ENCODE data around the gene CCL5. TPM values are rescaled to one million over a fixed set of nuclear protein-coding genes. Genes with fewer than 3 reads are reported as not detected.

CCL5 gene
- polyA plus RNA-seq, 1 donor from 2014 or later: not detected

GRCh38 chr17:35912339-35912912, 32.3 kb upstream of the CCL5 start:
- Histone ChIP-seq H2AFZ (ENCODE audit: low read depth, low read length) (no peak overlapping the region), H3K27me3 (ENCODE audit: insufficient read depth, low read depth, low read length) (no peaks in the 10 kb centered on the region), H3K4me2 (ENCODE audit: low read length) (no peak overlapping the region), H3K36me3 (ENCODE audit: insufficient read depth, low read length) (no peaks in the 10 kb centered on the region), H3K4me3 (ENCODE audit: low read length) (no peak overlapping the region), H3K9ac (ENCODE audit: low read length) (no peak overlapping the region), H3K9me3 (ENCODE audit: low read length) (no peaks in the 10 kb centered on the region), H3K9me2 (ENCODE audit: insufficient read depth, low read length) (no peaks in the 10 kb centered on the region), H4K20me1 (ENCODE audit: insufficient read depth) (no peaks in the 10 kb centered on the region), H3K27ac (ENCODE audit: low read length) (no peak overlapping the region), H3K79me2 (replicated peaks; ENCODE audit: insufficient read depth, low read length) (no peaks in the 10 kb centered on the region), H3F3A (ENCODE audit: insufficient read depth, low read length, poor library complexity, severe bottlenecking) (no peaks in the 10 kb centered on the region)
- no peak for TF ChIP-seq REST (IDR thresholded peaks at IDR 0.05; ENCODE audit: borderline replicate concordance)
- TF ChIP-seq SMC3 (conservative IDR thresholded peaks at IDR 0.05; ENCODE audit: poor library complexity): no peak
- TF ChIP-seq MXI1 (conservative IDR thresholded peaks at IDR 0.05; ENCODE audit: poor library complexity, severe bottlenecking): no peak
- no peak for TF ChIP-seq TAF1 (IDR thresholded peaks at IDR 0.05; ENCODE audit: low read depth)
- TF ChIP-seq RAD21 (conservative IDR thresholded peaks at IDR 0.05): no peak
- no peak for TF ChIP-seq POLR2AphosphoS5 (IDR thresholded peaks at IDR 0.05)
- no peak for TF ChIP-seq CTCF (IDR thresholded peaks at IDR 0.05; ENCODE audit: poor library complexity, severe bottlenecking)
- TF ChIP-seq EZH2 (IDR thresholded peaks at IDR 0.05; ENCODE audit: borderline replicate concordance, insufficient read depth, low read length, poor library complexity, severe bottlenecking): no peak
- TF ChIP-seq EP300 (conservative IDR thresholded peaks at IDR 0.05; ENCODE audit: poor library complexity, severe bottlenecking): no peak

GRCh38 chr17:35909408-35909807, 29.2 kb upstream of the CCL5 start:
- Histone ChIP-seq H3F3A (ENCODE audit: insufficient read depth, low read length, poor library complexity, severe bottlenecking) (no peaks in the 10 kb centered on the region), H3K9me3 (ENCODE audit: low read length) (no peaks in the 10 kb centered on the region), H3K79me2 (replicated peaks; ENCODE audit: insufficient read depth, low read length) (no peaks in the 10 kb centered on the region), H3K27ac (ENCODE audit: low read length) (no peak overlapping the region), H3K9ac (ENCODE audit: low read length) (no peak overlapping the region), H3K36me3 (ENCODE audit: insufficient read depth, low read length) (no peaks in the 10 kb centered on the region), H3K4me2 (ENCODE audit: low read length) (no peak overlapping the region), H3K9me2 (ENCODE audit: insufficient read depth, low read length) (no peaks in the 10 kb centered on the region), H2AFZ (ENCODE audit: low read depth, low read length) (no peak overlapping the region), H4K20me1 (ENCODE audit: insufficient read depth) (no peaks in the 10 kb centered on the region), H3K27me3 (ENCODE audit: insufficient read depth, low read depth, low read length) (no peaks in the 10 kb centered on the region), H3K4me3 (ENCODE audit: low read length) (no peak overlapping the region)
- TF ChIP-seq EZH2 (IDR thresholded peaks at IDR 0.05; ENCODE audit: borderline replicate concordance, insufficient read depth, low read length, poor library complexity, severe bottlenecking) (no peak), CTCF (IDR thresholded peaks at IDR 0.05; ENCODE audit: poor library complexity, severe bottlenecking) (no peak), RAD21 (conservative IDR thresholded peaks at IDR 0.05) (no peak), POLR2AphosphoS5 (IDR thresholded peaks at IDR 0.05) (no peak), EP300 (conservative IDR thresholded peaks at IDR 0.05; ENCODE audit: poor library complexity, severe bottlenecking) (no peak), TAF1 (IDR thresholded peaks at IDR 0.05; ENCODE audit: low read depth) (no peak), MXI1 (conservative IDR thresholded peaks at IDR 0.05; ENCODE audit: poor library complexity, severe bottlenecking) (no peak), SMC3 (conservative IDR thresholded peaks at IDR 0.05; ENCODE audit: poor library complexity) (no peak), REST (IDR thresholded peaks at IDR 0.05; ENCODE audit: borderline replicate concordance) (no peak)
